GM10266 (cell line): Measurements from ENCODE around the gene NAT9.

ENCODE experiments used
- DNase-seq: peaks from one replicate; pipeline ENCODE4 v3.0.0; 2012; ENCODE audit errors: extremely low spot score
- CTCF ChIP-seq: IDR thresholded peaks from 2 replicates; pipeline ENCODE4 v1.5.1; 2012; ENCODE audit warnings: mild to moderate bottlenecking, low read depth; ENCODE audit not compliant: control insufficient read depth, insufficient read depth; ENCODE audit errors: missing control alignments

NAT9 gene

GRCh38 chr17:74761419-74761818, 14.7 kb downstream of the NAT9 start:
- no peak for TF ChIP-seq CTCF
- no peak for DNase-seq

DNA sequence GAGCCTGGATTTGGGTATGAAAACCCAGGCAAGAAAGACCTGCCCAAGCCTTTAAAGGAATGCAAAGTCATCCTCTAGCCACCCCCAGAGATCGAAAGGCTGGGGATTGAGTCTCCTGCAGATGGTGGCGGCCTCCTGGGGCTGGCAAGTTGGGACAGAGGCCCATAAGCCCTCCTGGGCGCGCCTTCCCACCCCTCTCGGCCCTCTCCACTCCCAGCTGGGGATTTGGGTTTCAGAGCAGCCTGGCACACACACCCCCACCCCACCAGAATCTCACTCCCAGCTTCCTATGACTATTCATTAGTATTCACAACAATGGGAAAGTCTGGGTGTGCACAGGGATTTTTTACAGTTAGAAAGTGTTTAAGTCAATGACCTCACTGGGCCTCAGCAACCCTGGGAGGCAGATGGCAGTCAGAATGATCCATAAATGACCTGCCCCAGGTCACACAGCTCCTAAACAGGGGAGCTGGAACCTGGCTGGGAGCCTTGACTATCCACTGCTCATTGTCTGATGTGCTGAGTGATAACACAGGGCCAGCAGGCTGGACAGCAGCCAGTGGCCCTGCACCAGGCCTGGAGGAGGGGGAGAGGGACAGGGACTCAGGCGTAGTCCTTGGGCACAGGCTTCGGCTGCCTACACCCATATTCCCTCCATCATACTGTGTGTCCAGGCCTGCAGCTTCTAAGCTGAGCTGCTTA, 15.6 kb downstream of the NAT9 start:
- no peak for DNase-seq
- TF ChIP-seq CTCF: no peak

DNA sequence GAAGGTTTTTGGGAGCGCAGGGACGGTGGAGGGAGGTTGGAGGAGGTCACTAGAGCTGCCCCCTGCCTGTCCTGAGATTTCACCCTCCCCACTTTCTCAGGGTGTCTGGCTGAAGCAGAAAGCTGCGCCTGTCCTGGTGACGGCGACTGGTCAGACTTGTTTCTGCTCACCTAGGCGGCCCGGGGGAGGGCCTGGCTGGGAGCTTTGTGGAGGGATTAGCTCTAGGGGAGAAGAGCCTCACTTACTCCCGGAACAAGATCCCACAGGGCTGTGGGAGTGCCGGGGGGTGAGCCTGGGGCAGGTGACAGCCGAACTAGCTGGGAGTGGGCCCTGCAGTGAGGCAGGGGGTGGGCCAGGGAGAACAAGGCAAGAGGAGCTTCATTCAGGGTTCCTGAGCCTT, 16.2 kb downstream of the NAT9 start:
- no peak for TF ChIP-seq CTCF
- DNase-seq: no peak

DNA sequence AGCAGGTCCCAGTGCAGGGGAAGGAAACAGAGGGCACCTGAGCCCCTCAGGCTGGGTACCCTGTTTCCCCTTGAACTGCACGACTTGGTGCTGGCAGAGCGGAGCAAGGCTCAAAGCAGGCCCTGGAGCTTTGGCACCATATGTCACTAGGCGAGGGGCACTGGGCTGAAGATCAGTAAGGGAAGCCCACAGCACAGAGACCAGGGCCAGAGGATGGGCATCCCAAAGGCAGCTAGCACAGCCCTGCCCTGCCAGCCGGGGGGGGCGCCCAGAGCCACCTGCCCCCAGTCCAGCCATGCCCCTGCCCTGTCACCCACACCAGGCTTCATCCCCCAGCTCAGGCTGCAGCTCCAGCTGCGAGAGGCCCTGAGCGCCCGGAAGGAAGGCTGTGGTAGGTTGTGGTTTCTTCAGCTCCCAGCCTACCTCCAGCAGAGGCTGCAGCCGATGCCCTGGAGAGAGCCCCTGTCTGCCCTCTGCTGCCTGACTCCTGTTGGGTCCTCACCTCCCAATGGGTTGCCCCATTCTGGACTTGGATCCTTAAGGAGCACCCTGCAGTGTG, 16.8 kb downstream of the NAT9 start:
- TF ChIP-seq CTCF: peak; percentile 25
- DNase-seq: peak; percentile 56

DNA sequence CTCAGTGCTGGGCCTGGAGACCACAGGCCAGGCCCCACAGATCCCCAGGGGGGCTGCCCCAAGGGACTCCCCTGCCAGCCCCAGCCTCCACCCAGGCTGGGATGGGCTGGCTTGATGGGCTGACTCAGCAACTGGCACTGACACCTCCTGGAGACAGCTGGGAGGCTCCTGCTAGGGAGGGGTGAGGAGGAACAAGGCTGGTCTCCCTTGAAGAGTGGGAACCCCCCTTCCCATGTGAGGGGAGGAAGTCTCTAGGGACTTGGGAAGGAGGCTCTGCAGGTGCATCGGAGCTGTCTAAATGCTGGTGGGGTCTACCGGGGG, 17.3 kb downstream of the NAT9 start:
- no peak for TF ChIP-seq CTCF
- DNase-seq: no peak

GRCh38 chr17:74757931-74758847, 18.0 kb downstream of the NAT9 start:
- no peak for TF ChIP-seq CTCF
- DNase-seq: no peak

DNA sequence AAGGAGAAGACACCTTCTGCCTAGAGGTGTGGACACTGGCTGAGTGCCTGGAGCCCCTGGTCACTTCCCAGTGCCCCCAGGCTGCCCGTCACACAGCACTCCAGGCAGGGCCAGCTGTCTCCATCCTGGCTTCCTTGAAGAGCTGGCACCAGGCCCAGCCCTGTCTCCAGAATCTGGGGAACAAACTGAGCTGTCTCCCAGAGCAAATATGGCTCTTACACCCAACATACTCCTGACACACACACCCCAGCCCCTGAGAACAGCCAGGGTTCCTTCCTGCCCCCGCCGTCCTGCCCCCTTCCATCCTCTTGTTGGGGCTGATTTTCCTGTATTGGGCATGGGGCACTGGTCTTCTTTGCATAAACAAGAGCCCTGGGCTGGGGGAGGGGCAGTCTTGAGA, 18.6 kb downstream of the NAT9 start:
- no peak for DNase-seq
- no peak for TF ChIP-seq CTCF
